ENCODE results near the gene TREML1. TPM values are rescaled to one million over a fixed set of nuclear protein-coding genes. Genes with fewer than 3 reads are reported as not detected.

The TREML1 gene
- total and polyA plus RNA-seq, 9 of the 15 experiments (the other 6 are each of a cell fraction or from before 2014, with no cell fraction given), result not detected

DNA sequence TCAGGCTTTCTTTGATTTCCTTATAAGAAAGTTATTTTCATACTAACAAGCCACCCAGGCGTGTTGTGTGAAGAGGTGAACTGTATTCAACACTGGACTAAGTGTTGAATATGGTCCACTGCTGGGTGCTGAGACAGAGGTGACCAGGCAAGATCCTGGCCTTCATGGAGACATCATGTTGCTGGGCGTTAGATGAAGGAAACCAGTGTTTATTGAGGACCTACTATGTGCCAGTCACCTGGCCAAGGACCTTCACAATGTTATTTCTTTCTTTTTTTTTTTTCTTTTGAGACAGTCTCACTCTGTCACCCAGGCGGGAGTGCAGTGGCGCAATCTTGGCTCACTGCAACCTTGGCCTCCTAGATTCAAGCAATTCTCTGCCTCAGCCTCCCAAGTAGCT is 1.9 kb upstream of the TREML1 start:
- no peaks in the 10 kb centered on the region for H3K36me3 ChIP-seq (ENCODE audit: control insufficient read depth, insufficient read depth, low read length)
- FAIRE-seq (no peak), DNase-seq (ENCODE audit: extremely low read depth in 1 of 4, low spot score in 3 of 4) (no peak), ATAC-seq (no peak)
- 6% methylated on average over 3 of the region's 4 CpGs for WGBS (ENCODE audit: insufficient coverage, low coverage, missing lambda C conversion rate)
- intact Hi-C loops (cut with micrococcal nuclease) (no loop called here), in situ Hi-C loops (cut with MboI) (no loop called here)
- H3K27me3 ChIP-seq (ENCODE audit: control insufficient read depth in 2 of 2, insufficient read depth in 2 of 2, low read length in 2 of 2), result peaks cover 12 to 50% of the 10 kb centered on the region in 2 experiments
- peaks cover 10% of the 10 kb centered on the region; the same call in 1 of the 2 replicates for H4K20me1 ChIP-seq (replicated peaks; ENCODE audit: control insufficient read depth, insufficient read depth, low read length)
- ChIA-PET CTCF (ENCODE audit: low intra/inter-chr PET ratio) (no interaction called here), POLR2A (interaction anchor here (0.9 kb wide), 1 partner anchor 27 kb away, joined by 4 read pairs; no protein-coding TSS in a partner anchor)
- no peaks in the 10 kb centered on the region for H3K79me2 ChIP-seq (ENCODE audit: control insufficient read depth, insufficient read depth, low read length)
- no peak overlapping the region for H3K27ac ChIP-seq (ENCODE audit: extremely low read depth, low read depth, low read length)
- H3K9me3 ChIP-seq (replicated peaks; ENCODE audit: control insufficient read depth, insufficient read depth, low read depth, low read length), result no peaks in the 10 kb centered on the region
- H2AFZ ChIP-seq (ENCODE audit: low read depth, low read length), result no peak overlapping the region
- TF ChIP-seq, protein P1, sequence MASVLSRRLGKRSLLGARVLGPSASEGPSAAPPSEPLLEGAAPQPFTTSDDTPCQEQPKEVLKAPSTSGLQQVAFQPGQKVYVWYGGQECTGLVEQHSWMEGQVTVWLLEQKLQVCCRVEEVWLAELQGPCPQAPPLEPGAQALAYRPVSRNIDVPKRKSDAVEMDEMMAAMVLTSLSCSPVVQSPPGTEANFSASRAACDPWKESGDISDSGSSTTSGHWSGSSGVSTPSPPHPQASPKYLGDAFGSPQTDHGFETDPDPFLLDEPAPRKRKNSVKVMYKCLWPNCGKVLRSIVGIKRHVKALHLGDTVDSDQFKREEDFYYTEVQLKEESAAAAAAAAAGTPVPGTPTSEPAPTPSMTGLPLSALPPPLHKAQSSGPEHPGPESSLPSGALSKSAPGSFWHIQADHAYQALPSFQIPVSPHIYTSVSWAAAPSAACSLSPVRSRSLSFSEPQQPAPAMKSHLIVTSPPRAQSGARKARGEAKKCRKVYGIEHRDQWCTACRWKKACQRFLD (CRISPR knock-in tag; IDR thresholded peaks at IDR 0.05), result no peak
- peak; percentile 51; the same call in 1 of the 2 replicates for TF ChIP-seq ZKSCAN1 (IDR thresholded peaks at IDR 0.05; ENCODE audit: low read depth, low read length)
- TF ChIP-seq, protein P2, sequence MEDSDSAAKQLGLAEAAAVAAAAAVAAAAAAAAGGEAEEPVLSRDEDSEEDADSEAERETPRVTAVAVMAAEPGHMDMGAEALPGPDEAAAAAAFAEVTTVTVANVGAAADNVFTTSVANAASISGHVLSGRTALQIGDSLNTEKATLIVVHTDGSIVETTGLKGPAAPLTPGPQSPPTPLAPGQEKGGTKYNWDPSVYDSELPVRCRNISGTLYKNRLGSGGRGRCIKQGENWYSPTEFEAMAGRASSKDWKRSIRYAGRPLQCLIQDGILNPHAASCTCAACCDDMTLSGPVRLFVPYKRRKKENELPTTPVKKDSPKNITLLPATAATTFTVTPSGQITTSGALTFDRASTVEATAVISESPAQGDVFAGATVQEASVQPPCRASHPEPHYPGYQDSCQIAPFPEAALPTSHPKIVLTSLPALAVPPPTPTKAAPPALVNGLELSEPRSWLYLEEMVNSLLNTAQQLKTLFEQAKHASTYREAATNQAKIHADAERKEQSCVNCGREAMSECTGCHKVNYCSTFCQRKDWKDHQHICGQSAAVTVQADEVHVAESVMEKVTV (CRISPR knock-in tag; IDR thresholded peaks at IDR 0.05), result no peak
- H3K4me1 ChIP-seq (replicated peaks in 1 of 2; ENCODE audit: control insufficient read depth in 2 of 2, insufficient read depth in 2 of 2, low read length in 2 of 2), result no peaks in the 10 kb centered on the region
- H3K4me2 ChIP-seq (ENCODE audit: insufficient read depth, low read length), result no peak overlapping the region
- no peaks in the 10 kb centered on the region for H3K9me1 ChIP-seq (ENCODE audit: control insufficient read depth, insufficient read depth, low read length)
- H3K9ac ChIP-seq (ENCODE audit: insufficient read depth in 1 of 2, low read depth in 2 of 2, low read length in 2 of 2), result no peak overlapping the region
- H3K4me3 ChIP-seq, result no peak overlapping the region
- BruUV-seq (replicated peaks), result no TSS peak

Data from K562 (cell line).